ENCODE measurements around the gene APOC1.
"Not testable (repeated sequence)": the region's sequence is repeated elsewhere in the genome, so short reads cannot be mapped to it uniquely, and the experiment has no call there.

APOC1 gene

DNA sequence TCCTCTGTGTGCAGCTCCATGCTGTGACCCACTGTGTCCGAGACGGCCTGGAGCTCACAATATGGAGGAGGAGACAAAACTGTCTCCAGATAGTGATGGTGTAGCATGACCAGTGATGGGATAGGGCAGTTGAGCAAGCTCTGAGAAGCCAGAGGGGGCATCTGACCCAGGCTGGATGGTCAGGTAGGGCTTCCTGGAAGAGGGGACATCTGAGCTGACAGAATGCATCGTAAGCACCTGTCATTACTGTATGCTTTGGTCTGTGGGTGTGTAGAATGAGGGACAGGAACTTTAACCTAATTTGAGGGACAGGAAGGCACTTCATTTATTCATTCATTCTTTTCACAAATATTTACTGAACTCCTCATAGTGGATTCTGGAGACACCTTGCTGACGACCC lies 29.8 kb upstream of the APOC1 start:
- Histone ChIP-seq H3K4me1 (ENCODE audit: control insufficient read depth in 1 of 2, insufficient read depth in 1 of 2, low read depth in 1 of 2, low read length in 1 of 2) (peaks cover 0 to 1% of the 10 kb centered on the region in 2 experiments), H3K9me3 (no peaks in the 10 kb centered on the region), H3K4me3 (ENCODE audit: low read depth in 1 of 2, low read length in 1 of 2) (no peak overlapping the region), H3K27ac (no peak overlapping the region), H3K36me3 (peaks cover 34% of the 10 kb centered on the region), H3K27me3 (no peaks in the 10 kb centered on the region)
- TF ChIP-seq, protein P1, sequence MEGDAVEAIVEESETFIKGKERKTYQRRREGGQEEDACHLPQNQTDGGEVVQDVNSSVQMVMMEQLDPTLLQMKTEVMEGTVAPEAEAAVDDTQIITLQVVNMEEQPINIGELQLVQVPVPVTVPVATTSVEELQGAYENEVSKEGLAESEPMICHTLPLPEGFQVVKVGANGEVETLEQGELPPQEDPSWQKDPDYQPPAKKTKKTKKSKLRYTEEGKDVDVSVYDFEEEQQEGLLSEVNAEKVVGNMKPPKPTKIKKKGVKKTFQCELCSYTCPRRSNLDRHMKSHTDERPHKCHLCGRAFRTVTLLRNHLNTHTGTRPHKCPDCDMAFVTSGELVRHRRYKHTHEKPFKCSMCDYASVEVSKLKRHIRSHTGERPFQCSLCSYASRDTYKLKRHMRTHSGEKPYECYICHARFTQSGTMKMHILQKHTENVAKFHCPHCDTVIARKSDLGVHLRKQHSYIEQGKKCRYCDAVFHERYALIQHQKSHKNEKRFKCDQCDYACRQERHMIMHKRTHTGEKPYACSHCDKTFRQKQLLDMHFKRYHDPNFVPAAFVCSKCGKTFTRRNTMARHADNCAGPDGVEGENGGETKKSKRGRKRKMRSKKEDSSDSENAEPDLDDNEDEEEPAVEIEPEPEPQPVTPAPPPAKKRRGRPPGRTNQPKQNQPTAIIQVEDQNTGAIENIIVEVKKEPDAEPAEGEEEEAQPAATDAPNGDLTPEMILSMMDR (IDR thresholded peaks at IDR 0.05), result no peak

DNA sequence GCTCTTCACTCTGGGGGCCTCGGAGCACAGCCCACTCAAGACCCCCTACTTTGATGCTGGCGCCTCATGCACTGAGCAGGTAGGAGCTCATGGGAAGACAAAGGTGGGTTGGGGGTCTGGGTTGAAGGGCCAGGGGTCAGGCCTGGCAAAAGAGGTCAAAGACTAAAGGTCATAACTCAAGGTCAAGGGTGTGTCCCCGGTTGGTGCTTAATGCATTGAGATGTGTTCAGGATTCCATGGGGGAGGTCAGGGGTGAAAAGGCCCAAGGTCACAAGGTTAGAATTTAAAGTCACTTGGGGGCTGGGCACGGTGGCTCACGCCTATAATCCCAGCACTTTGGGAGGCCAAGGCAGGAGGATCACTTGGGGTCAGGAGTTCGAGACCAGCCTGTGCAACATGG lies 28.3 kb upstream of the APOC1 start:
- Histone ChIP-seq H3K4me3 (ENCODE audit: low read depth in 1 of 2, low read length in 1 of 2) (no peak overlapping the region), H3K4me1 (ENCODE audit: control insufficient read depth in 1 of 2, insufficient read depth in 1 of 2, low read depth in 1 of 2, low read length in 1 of 2) (peaks cover 8 to 9% of the 10 kb centered on the region in 2 experiments), H3K36me3 (peaks cover 28% of the 10 kb centered on the region), H3K9me3 (no peaks in the 10 kb centered on the region), H3K27me3 (no peaks in the 10 kb centered on the region), H3K27ac (no peak overlapping the region)
- TF ChIP-seq, protein P1 (IDR thresholded peaks at IDR 0.05), result no peak

DNA sequence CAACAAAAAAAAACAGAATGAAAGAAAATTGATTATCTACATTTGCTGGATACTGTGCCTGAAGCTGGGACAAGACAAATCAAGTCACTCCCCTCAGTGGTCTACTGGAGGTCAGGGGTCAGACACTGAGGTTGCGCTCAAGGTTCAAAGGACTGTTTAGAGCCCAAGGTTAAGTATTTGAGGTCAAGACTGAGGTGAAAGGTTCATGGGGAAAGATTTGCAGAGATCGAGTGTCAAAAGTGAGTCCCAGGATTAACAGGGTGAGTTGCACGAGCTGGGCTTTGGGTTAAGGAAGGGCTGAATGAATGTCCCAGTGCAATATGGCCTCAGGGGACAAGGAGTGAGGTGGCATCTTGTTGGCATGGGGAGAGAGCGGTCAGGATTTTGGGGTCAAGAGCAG lies 26.8 kb upstream of the APOC1 start:
- Histone ChIP-seq H3K4me1 (ENCODE audit: control insufficient read depth in 1 of 2, insufficient read depth in 1 of 2, low read depth in 1 of 2, low read length in 1 of 2) (peaks cover 16 to 20% of the 10 kb centered on the region in 2 experiments), H3K4me3 (ENCODE audit: low read depth in 1 of 2, low read length in 1 of 2) (no peak overlapping the region), H3K27me3 (no peaks in the 10 kb centered on the region), H3K9me3 (no peaks in the 10 kb centered on the region), H3K36me3 (peaks cover 28% of the 10 kb centered on the region), H3K27ac (no peak overlapping the region)
- TF ChIP-seq, protein P1 (IDR thresholded peaks at IDR 0.05), result no peak

DNA sequence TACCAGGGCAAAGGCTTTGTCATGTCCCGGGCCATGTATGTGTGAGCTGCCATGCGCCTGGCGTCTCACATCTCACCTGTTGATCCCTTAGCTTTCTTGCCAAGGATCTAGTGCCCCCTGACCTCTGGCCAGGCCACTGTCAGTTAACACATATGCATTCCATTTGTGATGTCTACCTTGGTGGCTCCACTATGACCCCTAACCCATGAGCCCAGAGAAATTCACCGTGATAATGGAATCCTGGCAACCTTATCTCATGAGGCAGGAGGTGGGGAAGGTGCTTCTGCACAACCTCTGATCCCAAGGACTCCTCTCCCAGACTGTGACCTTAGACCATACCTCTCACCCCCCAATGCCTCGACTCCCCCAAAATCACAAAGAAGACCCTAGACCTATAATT lies 26.1 kb upstream of the APOC1 start:
- peaks cover 28% of the 10 kb centered on the region for H3K36me3 ChIP-seq
- H3K9me3 ChIP-seq; H3K27ac ChIP-seq; H3K27me3 ChIP-seq; H3K4me3 ChIP-seq (ENCODE audit: low read depth in 1 of 2, low read length in 1 of 2): not testable (repeated sequence)
- peaks cover 16 to 20% of the 10 kb centered on the region in 2 experiments for H3K4me1 ChIP-seq (ENCODE audit: control insufficient read depth in 1 of 2, insufficient read depth in 1 of 2, low read depth in 1 of 2, low read length in 1 of 2)

DNA sequence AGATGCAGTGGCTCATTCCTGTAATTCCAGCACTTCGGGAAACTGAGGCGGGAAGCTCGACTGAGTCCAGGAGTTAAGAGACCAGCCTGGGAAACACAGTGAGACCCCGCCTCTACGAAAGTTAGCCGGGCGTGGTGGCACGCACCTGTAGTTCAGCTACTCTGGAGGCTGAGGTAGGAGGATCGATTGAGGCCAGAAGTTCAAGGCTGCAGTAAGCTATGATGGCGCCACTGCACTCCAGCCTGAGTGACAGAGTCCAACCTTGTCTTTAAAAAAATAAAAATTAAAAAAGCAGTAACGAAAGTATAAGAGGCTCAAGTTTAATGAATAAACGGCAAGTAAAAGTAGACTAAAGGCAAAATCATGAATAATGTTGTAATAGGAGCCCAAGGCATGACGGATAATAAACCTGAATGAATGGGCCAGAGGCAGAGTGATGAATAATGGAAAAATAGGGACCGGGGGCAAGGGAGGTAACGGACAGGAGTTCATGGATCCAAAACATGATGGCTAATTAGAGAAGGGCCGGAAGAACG lies 24.5 kb upstream of the APOC1 start:
- H3K4me1 ChIP-seq (ENCODE audit: control insufficient read depth in 1 of 2, insufficient read depth in 1 of 2, low read depth in 1 of 2, low read length in 1 of 2), result peaks cover 16 to 20% of the 10 kb centered on the region in 2 experiments

DNA sequence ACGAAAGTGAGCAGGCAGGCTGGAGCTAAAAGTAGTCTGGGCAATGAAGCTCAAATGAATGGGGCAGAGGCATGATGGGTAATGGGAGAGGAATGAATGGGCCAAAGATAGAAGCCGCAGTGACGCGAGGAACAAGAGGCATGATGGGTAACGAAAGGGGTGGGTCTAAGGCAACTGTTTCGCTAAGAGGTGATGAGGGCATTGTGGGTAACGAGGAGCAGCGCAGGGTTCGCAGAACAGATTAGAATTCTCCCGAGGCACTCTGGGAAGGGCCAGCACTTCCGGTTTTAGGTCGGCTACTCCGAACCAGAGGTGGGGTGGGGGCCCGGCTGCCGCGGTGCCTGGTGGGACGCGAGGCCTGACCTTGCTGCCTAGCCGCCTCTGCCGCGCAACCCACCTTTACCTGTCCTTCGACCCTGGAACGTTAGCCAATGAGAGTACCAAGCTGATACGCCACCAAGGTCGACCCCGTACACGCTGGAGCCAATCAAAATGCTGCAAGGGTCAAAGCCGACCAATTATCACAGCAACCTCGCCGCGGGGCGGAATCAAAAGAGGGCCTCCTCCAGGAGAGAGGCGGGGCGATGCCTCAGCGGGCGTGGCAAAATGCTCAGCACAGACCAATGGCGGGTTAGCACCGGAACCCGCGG lies 23.9 kb upstream of the APOC1 start:
- TF ChIP-seq, protein P1 (IDR thresholded peaks at IDR 0.05), result peak; percentile 14
- Histone ChIP-seq H3K27ac (peak overlapping the region; percentile 92), H3K4me3 (ENCODE audit: low read depth in 1 of 2, low read length in 1 of 2) (peak overlapping the region; percentile 70 to 85)

More for the DNA sequence above, 24.5 kb upstream of the APOC1 start:
- TF ChIP-seq, protein P1 (IDR thresholded peaks at IDR 0.05), result no peak
- Histone ChIP-seq H3K9me3 (no peaks in the 10 kb centered on the region), H3K27me3 (no peaks in the 10 kb centered on the region), H3K36me3 (peaks cover 21% of the 10 kb centered on the region), H3K4me3 (ENCODE audit: low read depth in 1 of 2, low read length in 1 of 2) (peak overlapping the region; percentile 70 to 85), H3K27ac (peak overlapping the region; percentile 92)

More for the DNA sequence above, 23.9 kb upstream of the APOC1 start:
- Histone ChIP-seq H3K4me1 (ENCODE audit: control insufficient read depth in 1 of 2, insufficient read depth in 1 of 2, low read depth in 1 of 2, low read length in 1 of 2) (peaks cover 16 to 20% of the 10 kb centered on the region in 2 experiments), H3K36me3 (peaks cover 21% of the 10 kb centered on the region), H3K9me3 (no peaks in the 10 kb centered on the region), H3K27me3 (no peaks in the 10 kb centered on the region)
